ENCODE measurements around the gene SPATA4.

- TF ChIP-seq CTCF (IDR thresholded peaks at IDR 0.05; ENCODE audit: low read length) (no peak), EZH2 (IDR thresholded peaks at IDR 0.05; ENCODE audit: borderline replicate concordance, low read length) (no peak)
Observed at GRCh38 chr4:176149680-176150355, 45.6 kb downstream of the SPATA4 start.

Measured in OCI-LY1 (cell line).